Fibroblast of peridontal ligament (primary cell): Measurements from ENCODE around the gene ANKHD1.

ENCODE experiments used
- DNase-seq: peaks from one replicate; pipeline ENCODE4 v3.0.0-alpha.2; 2010; ENCODE audit errors: extremely low read depth

ANKHD1 gene

GRCh38 chr5:140401362-140402257, at the start of gene ANKHD1:
TSS of gene ANKHD1 (plus strand) at chr5:140401833. CDS start at chr5:140401968, 135 bp downstream.
- peak; percentile 100 for DNase-seq

DNA sequence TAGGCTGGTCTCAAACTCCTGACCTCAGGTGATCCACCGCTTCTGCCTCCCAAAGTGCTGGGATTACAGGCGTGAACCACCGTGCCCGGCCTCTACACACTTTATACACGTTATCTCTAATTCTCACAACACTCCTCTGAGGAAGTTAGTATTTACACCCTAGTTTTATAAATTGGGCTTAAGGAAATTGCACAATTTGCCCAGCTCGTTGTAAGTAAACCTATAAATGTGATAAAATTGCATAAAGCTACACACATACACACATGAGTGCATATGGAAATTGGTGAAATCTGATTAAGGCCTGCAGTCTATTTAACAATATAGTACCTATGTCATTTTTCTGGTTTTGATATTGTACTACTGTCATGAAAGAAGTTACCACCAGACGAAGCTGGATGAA, 46.1 kb upstream of the ANKHD1 start:
- no peak for DNase-seq

GRCh38 chr5:140356853-140357725, 44.5 kb upstream of the ANKHD1 start:
- DNase-seq, result no peak

GRCh38 chr5:140357726-140358093, 43.9 kb upstream of the ANKHD1 start:
- peak; percentile 84 for DNase-seq

- DNase-seq, result peak; percentile 50
Observed at GRCh38 chr5:140358738-140359310, 42.8 kb upstream of the ANKHD1 start.

GRCh38 chr5:140360101-140360500, 41.5 kb upstream of the ANKHD1 start, which contains the start of gene SLC4A9:
TSS of gene SLC4A9 (plus strand) at chr5:140360194. CDS start at chr5:140360237, 43 bp downstream.
- DNase-seq, result no peak

- DNase-seq, result no peak
Observed at GRCh38 chr5:140360681-140361479, 40.8 kb upstream of the ANKHD1 start.

GRCh38 chr5:140361901-140362300, 39.7 kb upstream of the ANKHD1 start:
- no peak for DNase-seq

GRCh38 chr5:140362311-140362710, 39.3 kb upstream of the ANKHD1 start:
- no peak for DNase-seq

- peak; percentile 45 for DNase-seq
Observed at GRCh38 chr5:140362875-140363630, 38.6 kb upstream of the ANKHD1 start.

- DNase-seq, result no peak
Observed at GRCh38 chr5:140363631-140364471, 37.8 kb upstream of the ANKHD1 start.

DNA sequence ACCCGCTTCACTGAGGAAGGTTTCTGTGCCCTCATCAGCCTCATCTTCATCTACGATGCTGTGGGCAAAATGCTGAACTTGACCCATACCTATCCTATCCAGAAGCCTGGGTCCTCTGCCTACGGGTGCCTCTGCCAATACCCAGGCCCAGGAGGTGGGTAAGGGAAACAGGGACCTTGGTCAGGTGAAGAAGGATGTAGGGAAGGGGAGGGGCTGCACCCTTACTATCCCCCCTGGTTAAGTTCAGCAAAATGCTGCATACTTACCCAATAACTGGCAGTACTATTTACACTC, 37.2 kb upstream of the ANKHD1 start:
- DNase-seq, result no peak

DNA sequence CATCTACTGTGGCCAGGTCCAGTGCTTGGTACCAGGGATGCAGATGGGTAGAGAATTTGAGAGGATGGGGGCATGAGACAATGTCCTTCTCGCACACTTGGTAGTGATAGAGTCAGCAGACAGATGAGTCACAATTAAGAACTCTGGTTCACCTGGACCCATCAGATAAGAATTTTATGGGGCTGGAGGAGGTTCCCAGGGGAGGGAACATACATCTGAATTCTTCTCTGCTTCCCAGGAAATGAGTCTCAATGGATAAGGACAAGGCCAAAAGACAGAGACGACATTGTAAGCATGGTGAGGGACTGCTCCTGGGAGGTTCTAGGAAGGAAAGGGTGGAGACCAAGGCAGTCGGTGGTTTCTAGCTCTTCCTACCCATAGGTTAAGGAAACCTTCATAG, 36.4 kb upstream of the ANKHD1 start:
- no peak for DNase-seq

DNA sequence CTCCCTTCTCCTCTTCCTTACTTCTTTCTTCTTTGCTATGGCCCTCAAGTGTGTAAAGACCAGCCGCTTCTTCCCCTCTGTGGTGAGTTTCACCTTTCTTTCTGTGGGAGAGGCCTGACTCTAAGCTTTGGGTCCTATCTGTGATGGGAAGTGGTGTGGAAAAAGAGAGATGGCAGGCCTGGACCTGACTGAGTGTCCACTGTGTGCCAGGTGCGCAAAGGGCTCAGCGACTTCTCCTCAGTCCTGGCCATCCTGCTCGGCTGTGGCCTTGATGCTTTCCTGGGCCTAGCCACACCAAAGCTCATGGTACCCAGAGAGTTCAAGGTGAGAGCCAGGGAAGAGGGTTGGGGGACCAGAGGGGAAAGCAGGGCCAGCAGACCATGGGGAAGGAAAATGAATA, 35.7 kb upstream of the ANKHD1 start:
- DNase-seq, result no peak

- no peak for DNase-seq
Observed at GRCh38 chr5:140366589-140367255, 34.9 kb upstream of the ANKHD1 start.

GRCh38 chr5:140367256-140368013, 34.2 kb upstream of the ANKHD1 start:
- no peak for DNase-seq

- no peak for DNase-seq
Observed at GRCh38 chr5:140371356-140372151, 30.1 kb upstream of the ANKHD1 start.

DNA sequence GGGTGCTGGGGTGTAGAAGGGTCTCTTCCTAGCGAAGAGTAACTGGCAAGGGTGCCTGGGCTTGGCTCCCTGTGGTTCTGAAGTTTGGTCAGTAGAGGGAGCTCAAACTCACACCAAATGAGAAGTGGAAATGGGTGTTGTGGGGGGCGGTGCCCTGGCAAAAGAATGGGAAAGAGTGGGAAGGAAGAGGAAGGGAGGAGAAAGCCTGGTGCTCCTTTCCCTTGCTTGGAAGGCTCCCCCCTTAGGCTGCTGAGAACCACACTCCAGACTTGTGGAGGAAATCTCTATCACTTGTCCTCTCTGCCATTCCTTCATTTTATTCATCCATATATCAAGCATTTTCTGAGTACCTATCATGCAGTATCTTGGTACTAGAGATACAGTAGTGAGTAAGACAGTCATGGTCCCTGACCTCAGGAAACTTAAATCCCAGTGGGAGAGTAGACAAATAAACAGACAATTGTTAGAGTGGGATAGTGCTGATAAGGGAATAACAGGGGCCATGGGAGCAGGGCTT, 28.6 kb upstream of the ANKHD1 start:
- DNase-seq, result peak; percentile 81
